GM23248 (cell line): Measurements from ENCODE around the gene SKP2. TPM values are rescaled to one million over a fixed set of nuclear protein-coding genes. Genes with fewer than 3 reads are reported as not detected.

Source experiments
- DNase-seq: peaks from one replicate; pipeline ENCODE4 v3.0.0-alpha.2; 2015
- H2AFZ ChIP-seq: fragments of 200-600 bp; sonication (generic); 2 replicates; pipeline ENCODE4 v1.6.1; 2016; ENCODE audit warnings: antibody characterized with exemption
- H3F3A ChIP-seq: fragments of 200-600 bp; sonication (generic); 2 replicates; pipeline ENCODE4 v1.6.1; 2016; ENCODE audit warnings: mild to moderate bottlenecking, antibody characterized with exemption, mixed run types; ENCODE audit not compliant: insufficient read depth
- H3K27ac ChIP-seq: fragments of 200-600 bp; sonication (generic); 2 replicates; pipeline ENCODE4 v1.5.1; 2016; ENCODE audit warnings: mild to moderate bottlenecking
- H3K27me3 ChIP-seq: fragments of 200-600 bp; sonication (generic); replicated peaks from 2 replicates; pipeline ENCODE4 v1.6.1; 2016; ENCODE audit warnings: mild to moderate bottlenecking; ENCODE audit not compliant: insufficient read depth
- H3K36me3 ChIP-seq: fragments of 200-600 bp; sonication (generic); 2 replicates; pipeline ENCODE4 v1.6.1; 2016; ENCODE audit warnings: low read depth, mild to moderate bottlenecking
- H3K4me1 ChIP-seq: fragments of 200-600 bp; sonication (generic); 2 replicates; pipeline ENCODE4 v1.6.1; 2016; ENCODE audit warnings: mild to moderate bottlenecking; ENCODE audit not compliant: insufficient read depth
- H3K4me2 ChIP-seq: fragments of 200-600 bp; sonication (generic); one replicate; pipeline ENCODE4 v1.6.1; 2016; ENCODE audit warnings: mild to moderate bottlenecking; ENCODE audit not compliant: unreplicated experiment
- H3K4me3 ChIP-seq: fragments of 200-600 bp; sonication (generic); 2 replicates; pipeline ENCODE4 v1.5.1; 2016; ENCODE audit warnings: mild to moderate bottlenecking
- H3K79me2 ChIP-seq: fragments of 200-600 bp; sonication (generic); 2 replicates; pipeline ENCODE4 v1.6.1; 2016; ENCODE audit warnings: mild to moderate bottlenecking; ENCODE audit not compliant: insufficient read depth
- H3K9ac ChIP-seq: fragments of 200-600 bp; sonication (generic); 2 replicates; pipeline ENCODE4 v1.6.1; 2016; ENCODE audit warnings: mild to moderate bottlenecking
- H3K9me2 ChIP-seq: fragments of 200-600 bp; sonication (generic); 2 replicates; pipeline ENCODE4 v1.6.1; 2016; ENCODE audit warnings: mixed run types, mild to moderate bottlenecking, moderate library complexity; ENCODE audit not compliant: insufficient read depth
- H3K9me3 ChIP-seq: fragments of 200-600 bp; sonication (generic); one replicate; pipeline ENCODE4 v1.6.1; 2017; ENCODE audit warnings: low read depth
- H4K20me1 ChIP-seq: fragments of 200-600 bp; sonication (generic); 2 replicates; pipeline ENCODE4 v1.6.0; 2016; ENCODE audit not compliant: insufficient read depth
- EZH2 ChIP-seq: fragments of 200-600 bp; sonication (generic); IDR thresholded peaks from 2 replicates; pipeline ENCODE4 v1.6.1; 2018; ENCODE audit warnings: antibody characterized with exemption, mild to moderate bottlenecking; ENCODE audit not compliant: insufficient read depth, poor library complexity, severe bottlenecking
- EZH2phosphoT487 ChIP-seq: fragments of 200-600 bp; sonication (generic); IDR thresholded peaks from 2 replicates; pipeline ENCODE4 v1.6.1; 2018; ENCODE audit warnings: antibody characterized with exemption, moderate library complexity, mild to moderate bottlenecking, low read depth; ENCODE audit not compliant: insufficient read depth
- WGBS, 2 experiments: methylation state at CpG; one replicate each; pipeline ENCODE4 v1.1.6; 2015 to 2017; ENCODE audit warnings: low lambda C conversion rate in 2 of 2, low coverage in 1 of 2; ENCODE audit errors: missing lambda C conversion rate in 2 of 2; 5-methylcytosine and 5-hydroxymethylcytosine counted together
- in situ Hi-C: fragments of 300-500 bp; cut with MboI; formaldehyde crosslinking; loops from 2 replicates; pipeline ENCODE4 v1.15.0; 2020
- polyA plus RNA-seq: library from polyadenylated mRNA; unstranded; fragments of >200 nt; fragmentation: Nextera tagmentation; extraction: Ambion mirVana; gene quantifications from 2 replicates; pipeline ENCODE4 v1.2.1, GENCODE V29; 2016
- total RNA-seq: library from RNA; depleted of rRNA; stranded (reverse); fragments of >200 nt; shearing (Covaris generic); gene quantifications from 2 replicates; pipeline ENCODE4 v1.2.3, GENCODE V29; 2014

The SKP2 gene
- total and polyA plus RNA-seq, 2 experiments from 2014 or later: 31.5 to 41.6 TPM

- no peak overlapping the region for H3K27ac ChIP-seq
- peak overlapping the region; percentile 44 for H3K4me2 ChIP-seq
- peak; percentile 34 for DNase-seq
- in situ Hi-C loops: no loop called here
- H3K4me1 ChIP-seq: peaks cover 45% of the 10 kb centered on the region
- peaks cover 84% of the 10 kb centered on the region for H3K79me2 ChIP-seq
- TF ChIP-seq EZH2: no peak
- TF ChIP-seq EZH2phosphoT487: no peak
- H3K9me2 ChIP-seq: no peaks in the 10 kb centered on the region
- H3K4me3 ChIP-seq: no peak overlapping the region
- H2AFZ ChIP-seq: no peak overlapping the region
- H3K9me3 ChIP-seq: no peaks in the 10 kb centered on the region
- no peaks in the 10 kb centered on the region for H3K27me3 ChIP-seq
- H3F3A ChIP-seq: peaks cover 34% of the 10 kb centered on the region
- no peak overlapping the region for H3K9ac ChIP-seq
- H3K36me3 ChIP-seq: peaks cover 24% of the 10 kb centered on the region; the same call in 1 of the 2 replicates
- 50 to 51% methylated on average over 2 of the region's 2 CpGs for WGBS, 2 experiments
- H4K20me1 ChIP-seq: no peaks in the 10 kb centered on the region
These were observed 6.2 kb downstream of the SKP2 start for GRCh38 chr5:36158144-36158543.

GRCh38 chr5:36160617-36161016, 8.7 kb downstream of the SKP2 start:
- Histone ChIP-seq H3K36me3 (peaks cover 31% of the 10 kb centered on the region), H3F3A (peaks cover 27% of the 10 kb centered on the region), H3K9me3 (no peaks in the 10 kb centered on the region), H4K20me1 (no peaks in the 10 kb centered on the region; the same call in 1 of the 2 replicates), H3K4me3 (no peak overlapping the region), H2AFZ (no peak overlapping the region), H3K4me2 (no peak overlapping the region), H3K27me3 (no peaks in the 10 kb centered on the region), H3K4me1 (peaks cover 33% of the 10 kb centered on the region), H3K9me2 (no peaks in the 10 kb centered on the region), H3K9ac (no peak overlapping the region), H3K79me2 (peaks cover 83% of the 10 kb centered on the region), H3K27ac (no peak overlapping the region)
- no peak for DNase-seq
- 98 to 100% methylated on average over 3 of the region's 3 CpGs for WGBS, 2 experiments
- in situ Hi-C loops: no loop called here
- no peak for TF ChIP-seq EZH2phosphoT487
- TF ChIP-seq EZH2: no peak

GRCh38 chr5:36161361-36161760, 9.4 kb downstream of the SKP2 start:
- Histone ChIP-seq H3K4me2 (no peak overlapping the region), H3K79me2 (peaks cover 89% of the 10 kb centered on the region), H3K9me3 (no peaks in the 10 kb centered on the region), H3K27me3 (no peaks in the 10 kb centered on the region), H3K9ac (no peak overlapping the region), H2AFZ (no peak overlapping the region), H3F3A (peaks cover 20% of the 10 kb centered on the region), H3K9me2 (no peaks in the 10 kb centered on the region), H3K36me3 (peaks cover 39% of the 10 kb centered on the region), H3K4me1 (peaks cover 26% of the 10 kb centered on the region), H3K4me3 (no peak overlapping the region), H3K27ac (no peak overlapping the region), H4K20me1 (no peaks in the 10 kb centered on the region; the same call in 1 of the 2 replicates)
- TF ChIP-seq EZH2 (no peak), EZH2phosphoT487 (no peak)
- 96 to 99% methylated on average over 4 of the region's 4 CpGs for WGBS, 2 experiments
- no peak for DNase-seq
- in situ Hi-C loops: no loop called here

GRCh38 chr5:36162810-36163486, 11.0 kb downstream of the SKP2 start:
- Histone ChIP-seq H2AFZ (no peak overlapping the region), H3K4me3 (no peak overlapping the region), H4K20me1 (no peaks in the 10 kb centered on the region; the same call in 1 of the 2 replicates), H3K27ac (no peak overlapping the region), H3K9me2 (no peaks in the 10 kb centered on the region), H3K36me3 (peaks cover 54% of the 10 kb centered on the region), H3K4me1 (peaks cover 10% of the 10 kb centered on the region), H3K9ac (no peak overlapping the region), H3K9me3 (no peaks in the 10 kb centered on the region), H3K27me3 (no peaks in the 10 kb centered on the region), H3K4me2 (no peak overlapping the region), H3F3A (peaks cover 8% of the 10 kb centered on the region; the same call in 1 of the 2 replicates), H3K79me2 (peaks cover 83% of the 10 kb centered on the region)
- in situ Hi-C loops: no loop called here
- TF ChIP-seq EZH2 (no peak), EZH2phosphoT487 (no peak)
- 86 to 93% methylated on average over 9 of the region's 9 CpGs for WGBS, 2 experiments
- no peak for DNase-seq
